GM20000 (cell line): Measurements from ENCODE around the gene BCAN.

Experiments used
- DNase-seq: peaks from one replicate; pipeline ENCODE4 v3.0.0; 2012; ENCODE audit warnings: low spot score
- CTCF ChIP-seq: IDR thresholded peaks from 2 replicates; pipeline ENCODE4 v1.5.1; 2012; ENCODE audit warnings: mild to moderate bottlenecking, control low read depth; ENCODE audit errors: extremely low read depth, missing control alignments

Gene BCAN

GRCh38 chr1:156705321-156705917 lies 63.5 kb downstream of the BCAN start, which contains the start of gene CRABP2:
Gene CRABP2 (minus strand): TSS chr1:156705583. CDS start chr1:156705446, 137 bp downstream.
- DNase-seq: peak; percentile 53
- TF ChIP-seq CTCF: no peak

GRCh38 chr1:156705918-156706656 lies 64.2 kb downstream of the BCAN start:
- peak; percentile 82 for DNase-seq
- TF ChIP-seq CTCF: peak; percentile 67

- TF ChIP-seq CTCF: no peak
- DNase-seq: no peak
Observed at GRCh38 chr1:156706657-156707416, 64.9 kb downstream of the BCAN start.

GRCh38 chr1:156707417-156708217 lies 65.7 kb downstream of the BCAN start:
- TF ChIP-seq CTCF: no peak
- no peak for DNase-seq

- no peak for TF ChIP-seq CTCF
- DNase-seq: no peak
Observed at GRCh38 chr1:156708218-156708661, 66.3 kb downstream of the BCAN start.

- DNase-seq: no peak
- TF ChIP-seq CTCF: no peak
Observed at GRCh38 chr1:156709031-156709430, 67.1 kb downstream of the BCAN start.
